ENCODE results near the gene IP6K3.

IP6K3 gene

DNA sequence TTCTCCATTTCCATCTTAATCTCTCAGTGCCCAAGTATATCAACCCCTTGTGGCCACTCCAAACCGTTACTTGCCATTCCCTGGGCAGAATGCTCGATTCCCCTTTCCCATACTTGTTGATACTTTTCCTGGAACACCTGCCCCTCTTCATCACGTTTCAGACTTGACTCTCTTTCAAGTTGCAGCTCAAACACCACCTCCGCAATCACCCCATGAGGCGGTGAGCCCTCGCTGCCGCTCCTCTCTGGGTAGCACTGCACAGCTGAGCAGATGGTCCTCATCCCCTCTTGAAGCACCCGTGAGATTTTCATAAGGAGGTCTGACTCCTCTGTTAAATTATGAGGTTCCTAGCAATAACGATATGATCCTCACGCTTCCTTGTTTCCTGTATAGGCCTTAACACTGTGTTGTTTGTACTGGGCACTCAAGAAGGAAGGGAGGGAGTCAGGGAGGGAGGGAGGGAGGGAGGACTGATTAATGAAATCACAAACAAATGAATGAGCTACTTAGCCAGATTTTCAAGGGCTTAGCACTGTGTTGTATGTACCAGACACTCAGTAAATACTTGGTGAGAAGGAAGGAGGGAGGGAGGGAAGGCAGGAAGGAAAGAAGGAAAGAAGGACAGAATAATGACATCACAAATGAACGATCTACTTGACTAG, 27.2 kb downstream of the IP6K3 start:
- no peak for DNase-seq

DNA sequence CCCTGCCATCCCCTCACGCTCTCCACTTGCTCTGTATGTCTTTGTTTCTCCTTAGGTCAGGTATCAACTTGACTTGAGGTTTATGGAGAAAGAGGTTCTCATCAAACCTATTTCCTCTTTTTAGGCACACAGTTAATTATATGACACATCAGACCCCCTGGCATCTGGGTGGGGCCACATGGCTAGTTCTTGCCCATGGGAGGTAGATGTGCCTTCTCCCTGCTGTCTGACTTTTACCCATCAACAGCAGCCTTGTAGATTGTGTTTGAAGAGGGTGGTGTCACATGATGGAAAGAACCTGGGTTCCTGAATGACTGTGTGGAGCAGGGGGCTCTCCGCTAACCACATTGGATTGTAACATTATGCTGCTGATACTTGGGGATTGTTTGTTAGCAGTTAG, 28.0 kb downstream of the IP6K3 start:
- no peak for DNase-seq

GRCh38 chr6:33717934-33718455, 28.7 kb downstream of the IP6K3 start:
- peak; percentile 79 for DNase-seq

- DNase-seq = no peak
Observed at GRCh38 chr6:33716890-33717632, 29.6 kb downstream of the IP6K3 start.

DNA sequence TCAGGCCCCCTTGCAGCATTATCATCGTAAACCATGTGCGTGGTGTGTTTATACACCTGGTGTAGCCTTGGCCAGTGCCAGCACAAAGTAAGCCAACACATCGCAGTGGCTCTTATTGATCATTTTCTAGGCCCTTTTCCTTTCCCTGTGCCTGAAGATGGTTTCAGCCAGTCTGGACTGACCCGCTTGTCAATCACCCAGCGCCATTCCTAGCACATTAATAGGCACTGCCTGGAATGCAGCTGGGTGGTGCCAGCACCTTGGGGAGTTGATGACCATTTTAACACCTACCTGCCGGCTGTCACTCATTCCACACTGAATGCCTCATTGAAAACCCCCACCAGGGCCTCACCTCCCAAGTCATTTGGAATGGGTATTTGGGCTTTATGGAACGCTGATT, 30.3 kb downstream of the IP6K3 start:
- DNase-seq = no peak

DNA sequence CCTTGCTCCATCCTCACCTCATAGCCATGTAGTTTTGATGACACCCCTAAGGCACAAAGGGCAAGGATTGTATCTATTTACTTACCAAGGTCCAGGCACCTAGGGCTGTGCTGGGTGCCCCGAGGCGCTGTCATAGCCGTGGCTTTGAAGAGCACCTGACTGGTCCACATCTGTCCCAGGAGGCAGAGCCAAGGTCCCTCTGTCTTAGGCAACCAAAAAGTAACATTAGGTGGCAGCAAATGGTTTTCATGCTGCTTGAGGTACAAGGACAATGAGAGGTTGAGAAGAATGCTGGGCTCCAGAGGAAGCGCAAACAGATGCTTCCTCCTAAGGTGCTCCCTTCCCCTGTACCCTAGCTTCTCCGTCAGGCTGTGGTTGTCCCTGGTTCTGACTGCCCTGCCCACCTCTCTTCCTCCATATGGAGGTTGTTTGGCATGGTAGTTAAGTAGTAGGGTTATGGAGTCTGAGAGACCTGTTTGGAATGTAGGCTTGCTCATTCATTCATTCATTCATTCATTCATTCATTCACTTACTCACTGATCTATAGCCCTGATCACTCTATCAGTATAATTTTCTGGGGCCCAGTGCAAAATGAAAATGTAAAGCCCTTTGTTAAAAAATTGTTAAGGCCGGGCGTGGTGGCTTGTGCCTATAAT, 32.2 kb downstream of the IP6K3 start:
- no peak for DNase-seq

DNA sequence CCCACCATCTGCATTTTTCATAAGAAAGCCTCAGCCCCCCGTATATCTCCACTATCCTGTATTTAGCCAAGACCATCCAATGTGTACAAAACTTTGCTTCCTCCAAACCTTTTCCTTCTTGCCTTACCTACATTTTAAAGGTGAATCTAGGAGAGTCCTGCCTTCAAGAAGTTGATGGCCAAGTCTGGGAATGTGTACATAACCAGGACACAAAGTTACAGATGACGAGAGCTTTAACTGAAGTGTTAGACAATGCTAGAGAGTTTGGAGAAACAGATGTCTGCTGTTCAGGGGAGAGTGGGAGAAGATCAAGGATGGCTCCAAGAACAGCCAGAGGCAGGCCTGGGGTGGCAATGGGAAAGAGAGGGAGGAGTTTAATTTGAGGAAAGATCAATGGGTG, 32.9 kb downstream of the IP6K3 start:
- DNase-seq = no peak

DNA sequence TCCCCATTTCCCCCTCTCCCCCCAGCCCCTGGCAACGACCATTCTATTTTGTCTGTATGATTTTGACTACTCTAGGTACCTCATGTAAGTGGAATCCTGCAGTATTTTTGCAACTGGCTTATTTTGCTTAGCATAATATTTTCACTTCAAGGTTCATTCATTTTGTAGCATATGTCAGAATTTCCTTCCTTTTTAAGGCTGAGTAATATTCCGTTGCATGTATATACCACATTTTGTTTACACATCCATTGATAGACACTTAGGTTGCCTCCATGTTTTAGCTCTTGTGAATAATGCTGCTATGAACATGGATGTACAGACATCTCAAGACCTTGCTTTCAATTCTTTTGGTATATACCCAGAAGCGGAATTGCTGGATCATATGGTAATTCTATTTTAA, 33.8 kb downstream of the IP6K3 start:
- no peak for DNase-seq

GRCh38 chr6:33711140-33712129, 35.3 kb downstream of the IP6K3 start, which contains the start of gene UQCC2:
UQCC2 (minus strand) TSS chr6:33711700; CDS start chr6:33711686, 14 bp downstream.
- peak; percentile 98 for DNase-seq

DNA sequence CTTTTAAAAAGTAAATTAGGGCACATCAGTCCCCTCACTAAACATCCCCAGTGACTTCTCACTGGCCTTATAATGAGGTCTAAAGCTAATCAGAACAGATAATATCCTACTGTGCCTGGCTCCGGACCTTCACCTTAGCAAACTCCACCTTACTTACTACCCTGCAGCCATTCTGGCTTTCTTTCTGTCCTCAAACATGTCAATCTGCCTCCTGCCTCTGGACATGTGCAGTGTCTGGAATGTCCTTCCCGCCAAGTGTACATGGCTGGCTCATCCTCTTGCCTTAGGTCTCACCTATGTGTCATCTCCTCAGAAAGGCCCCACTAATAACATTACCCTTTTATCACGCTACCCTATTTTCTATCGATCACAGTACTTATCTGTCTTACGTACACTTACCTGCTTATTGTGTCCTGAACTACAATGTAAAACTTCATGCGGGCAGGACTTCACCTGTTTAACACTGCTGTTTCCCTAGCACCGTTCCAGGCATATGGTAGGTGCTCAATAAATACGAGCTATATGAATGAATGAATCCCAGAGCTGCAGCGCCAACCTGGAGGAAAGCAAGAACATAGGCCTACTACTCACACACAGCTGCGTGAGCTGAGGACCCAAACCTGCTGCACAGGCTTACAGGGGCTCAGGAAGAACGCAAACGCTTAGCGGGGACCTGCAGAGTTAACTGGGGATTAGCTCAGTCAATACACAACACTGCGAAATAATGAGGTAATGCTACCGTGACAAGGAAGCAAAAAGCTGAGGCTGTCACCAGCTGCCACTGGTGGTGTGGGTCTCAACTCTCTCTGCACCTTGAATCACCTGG, 36.2 kb downstream of the IP6K3 start:
- DNase-seq = no peak

- no peak for DNase-seq
Observed at GRCh38 chr6:33709605-33710295, 37.0 kb downstream of the IP6K3 start.

GRCh38 chr6:33708516-33709204, 38.0 kb downstream of the IP6K3 start:
- no peak for DNase-seq

DNA sequence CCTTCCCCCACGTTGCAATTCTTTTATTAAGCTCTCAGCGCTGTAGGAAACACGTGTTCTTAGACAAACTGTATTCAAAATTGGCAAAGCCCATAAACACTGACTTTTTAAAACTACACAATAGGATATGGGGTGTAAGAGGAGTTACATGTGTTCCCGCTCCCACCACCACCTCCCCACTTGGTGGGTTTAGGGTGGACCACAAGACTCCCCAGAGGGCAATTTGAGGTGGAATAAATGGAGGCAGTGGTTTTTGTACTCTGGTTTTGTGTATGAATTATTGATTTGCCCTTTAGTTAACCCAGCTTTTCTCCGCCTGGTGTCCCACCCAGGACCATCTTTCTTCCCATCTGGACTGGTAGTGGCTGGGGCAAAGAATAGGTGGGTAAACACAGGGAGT, 38.9 kb downstream of the IP6K3 start:
- DNase-seq = no peak

DNA sequence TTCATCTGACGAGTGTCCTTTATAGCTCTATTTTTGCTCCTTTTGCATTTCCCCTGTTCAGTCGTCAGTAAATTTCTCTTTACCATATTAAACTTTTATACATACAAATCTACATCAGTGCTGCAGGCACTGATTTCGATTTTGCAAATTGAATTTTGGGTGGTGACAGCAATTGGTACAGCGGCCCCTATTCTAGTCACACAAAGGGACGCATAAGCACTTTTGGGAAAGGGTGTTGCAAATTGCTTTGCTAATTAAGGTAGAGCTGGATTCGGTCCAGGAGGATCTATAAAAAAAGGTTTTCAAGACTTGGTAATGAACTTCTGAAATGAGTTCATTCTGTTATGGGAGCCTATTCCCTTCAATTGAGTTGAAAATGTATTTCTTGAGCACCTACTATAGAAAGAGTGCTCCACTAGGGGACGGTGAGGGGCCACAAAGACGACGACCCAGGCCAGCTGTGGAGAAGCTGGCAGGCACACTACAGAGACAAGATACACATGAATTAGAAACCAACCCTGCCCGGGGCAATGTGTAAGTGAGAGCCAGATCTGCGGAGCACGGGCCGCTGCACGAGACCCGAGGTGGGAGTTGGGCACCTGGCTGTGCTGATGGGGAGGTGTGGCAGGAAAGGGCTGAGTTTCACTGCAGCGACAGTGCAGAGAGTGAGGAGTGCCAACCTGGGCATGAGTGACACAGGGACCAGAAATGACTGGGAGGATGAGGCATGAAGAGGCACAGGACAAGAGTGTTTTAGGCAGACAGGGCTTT, 40.6 kb downstream of the IP6K3 start:
- no peak for DNase-seq

GRCh38 chr6:33705268-33705885, 41.3 kb downstream of the IP6K3 start:
- DNase-seq = no peak

DNA sequence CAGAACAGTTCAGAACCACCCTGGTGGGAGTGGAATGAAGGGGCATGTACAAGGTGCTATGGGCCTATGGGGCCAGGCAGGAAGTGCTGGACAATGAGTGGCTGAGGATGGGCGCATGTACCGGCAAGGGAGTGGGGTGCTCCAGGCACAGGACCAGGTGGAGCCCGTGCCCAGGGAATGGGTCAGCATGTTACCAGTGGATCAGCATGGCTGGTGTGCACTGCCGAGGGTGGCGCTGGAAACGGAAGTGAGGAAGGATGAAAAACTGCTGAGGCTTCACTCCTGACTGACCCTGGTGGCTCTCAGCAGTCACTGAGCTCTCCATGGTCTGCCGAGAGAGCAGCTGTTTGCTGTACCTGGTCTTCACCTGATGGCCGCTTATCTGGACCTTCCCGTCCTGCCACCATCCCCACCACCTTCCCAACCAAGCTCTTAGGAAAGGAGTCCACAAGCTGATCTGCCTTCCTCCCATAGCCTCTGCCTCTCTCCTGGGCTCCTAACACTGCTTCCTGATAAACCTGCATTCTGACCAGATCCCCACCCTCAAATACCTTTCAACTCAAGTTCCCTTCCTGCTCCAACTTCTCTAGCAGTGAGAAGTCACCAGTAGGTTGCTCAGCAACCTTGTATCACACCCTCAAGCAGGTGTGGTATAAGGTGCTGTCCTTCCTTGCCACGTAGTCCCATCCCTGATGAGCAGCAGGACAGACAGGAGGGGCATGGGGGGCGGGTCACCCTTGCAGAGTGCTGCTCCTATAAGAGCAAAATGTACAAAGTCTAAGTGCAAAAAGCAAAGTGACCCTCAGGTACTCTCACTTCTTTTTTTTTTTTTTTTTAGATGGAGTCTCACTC, 42.3 kb downstream of the IP6K3 start:
- DNase-seq = no peak

GRCh38 chr6:33702345-33702977, 44.2 kb downstream of the IP6K3 start:
- DNase-seq = no peak
